ENCODE results near the gene EFHD1.

DNA sequence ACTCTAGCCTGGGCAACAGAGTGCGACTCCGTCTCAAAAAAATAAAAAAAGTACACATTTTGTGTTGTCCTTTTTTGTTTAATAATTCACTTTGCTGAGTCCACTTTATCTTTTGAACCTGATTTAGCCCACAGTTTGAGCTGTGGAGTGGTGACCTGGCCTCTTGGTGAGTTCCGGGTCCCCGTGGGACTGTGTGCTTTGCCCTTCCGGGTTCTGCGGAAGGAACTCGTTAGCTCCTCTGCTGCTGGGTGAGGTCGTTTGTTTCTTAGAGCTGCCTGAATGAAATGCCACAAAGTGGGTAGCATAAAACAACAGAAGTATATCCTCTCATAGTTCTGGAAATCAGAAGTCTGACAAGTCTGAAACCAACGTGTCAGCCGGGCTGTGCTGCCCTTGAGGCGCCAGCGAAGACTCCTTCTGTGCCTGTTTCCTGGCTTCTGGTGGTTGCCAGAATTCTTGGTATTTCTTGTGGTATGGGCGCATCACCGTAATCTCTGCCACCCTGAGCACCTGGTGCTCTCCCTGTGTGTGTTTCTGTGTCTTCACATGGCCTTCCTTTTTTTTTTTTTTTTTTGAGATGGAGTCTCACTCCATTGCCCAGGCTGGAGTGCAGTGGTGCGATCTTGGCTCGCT is 3.5 kb downstream of the EFHD1 start:
- TF ChIP-seq, protein P1, sequence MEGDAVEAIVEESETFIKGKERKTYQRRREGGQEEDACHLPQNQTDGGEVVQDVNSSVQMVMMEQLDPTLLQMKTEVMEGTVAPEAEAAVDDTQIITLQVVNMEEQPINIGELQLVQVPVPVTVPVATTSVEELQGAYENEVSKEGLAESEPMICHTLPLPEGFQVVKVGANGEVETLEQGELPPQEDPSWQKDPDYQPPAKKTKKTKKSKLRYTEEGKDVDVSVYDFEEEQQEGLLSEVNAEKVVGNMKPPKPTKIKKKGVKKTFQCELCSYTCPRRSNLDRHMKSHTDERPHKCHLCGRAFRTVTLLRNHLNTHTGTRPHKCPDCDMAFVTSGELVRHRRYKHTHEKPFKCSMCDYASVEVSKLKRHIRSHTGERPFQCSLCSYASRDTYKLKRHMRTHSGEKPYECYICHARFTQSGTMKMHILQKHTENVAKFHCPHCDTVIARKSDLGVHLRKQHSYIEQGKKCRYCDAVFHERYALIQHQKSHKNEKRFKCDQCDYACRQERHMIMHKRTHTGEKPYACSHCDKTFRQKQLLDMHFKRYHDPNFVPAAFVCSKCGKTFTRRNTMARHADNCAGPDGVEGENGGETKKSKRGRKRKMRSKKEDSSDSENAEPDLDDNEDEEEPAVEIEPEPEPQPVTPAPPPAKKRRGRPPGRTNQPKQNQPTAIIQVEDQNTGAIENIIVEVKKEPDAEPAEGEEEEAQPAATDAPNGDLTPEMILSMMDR (IDR thresholded peaks at IDR 0.05; ENCODE audit: insufficient read depth, low read length): no peak
- TF ChIP-seq, protein P2, sequence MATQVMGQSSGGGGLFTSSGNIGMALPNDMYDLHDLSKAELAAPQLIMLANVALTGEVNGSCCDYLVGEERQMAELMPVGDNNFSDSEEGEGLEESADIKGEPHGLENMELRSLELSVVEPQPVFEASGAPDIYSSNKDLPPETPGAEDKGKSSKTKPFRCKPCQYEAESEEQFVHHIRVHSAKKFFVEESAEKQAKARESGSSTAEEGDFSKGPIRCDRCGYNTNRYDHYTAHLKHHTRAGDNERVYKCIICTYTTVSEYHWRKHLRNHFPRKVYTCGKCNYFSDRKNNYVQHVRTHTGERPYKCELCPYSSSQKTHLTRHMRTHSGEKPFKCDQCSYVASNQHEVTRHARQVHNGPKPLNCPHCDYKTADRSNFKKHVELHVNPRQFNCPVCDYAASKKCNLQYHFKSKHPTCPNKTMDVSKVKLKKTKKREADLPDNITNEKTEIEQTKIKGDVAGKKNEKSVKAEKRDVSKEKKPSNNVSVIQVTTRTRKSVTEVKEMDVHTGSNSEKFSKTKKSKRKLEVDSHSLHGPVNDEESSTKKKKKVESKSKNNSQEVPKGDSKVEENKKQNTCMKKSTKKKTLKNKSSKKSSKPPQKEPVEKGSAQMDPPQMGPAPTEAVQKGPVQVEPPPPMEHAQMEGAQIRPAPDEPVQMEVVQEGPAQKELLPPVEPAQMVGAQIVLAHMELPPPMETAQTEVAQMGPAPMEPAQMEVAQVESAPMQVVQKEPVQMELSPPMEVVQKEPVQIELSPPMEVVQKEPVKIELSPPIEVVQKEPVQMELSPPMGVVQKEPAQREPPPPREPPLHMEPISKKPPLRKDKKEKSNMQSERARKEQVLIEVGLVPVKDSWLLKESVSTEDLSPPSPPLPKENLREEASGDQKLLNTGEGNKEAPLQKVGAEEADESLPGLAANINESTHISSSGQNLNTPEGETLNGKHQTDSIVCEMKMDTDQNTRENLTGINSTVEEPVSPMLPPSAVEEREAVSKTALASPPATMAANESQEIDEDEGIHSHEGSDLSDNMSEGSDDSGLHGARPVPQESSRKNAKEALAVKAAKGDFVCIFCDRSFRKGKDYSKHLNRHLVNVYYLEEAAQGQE (IDR thresholded peaks at IDR 0.05; ENCODE audit: insufficient replicate concordance, low read depth): no peak
- TF ChIP-seq POLR2AphosphoS5 (IDR thresholded peaks at IDR 0.05; ENCODE audit: low read depth): no peak
- TF ChIP-seq GABPA (IDR thresholded peaks at IDR 0.05; ENCODE audit: low read depth): no peak
- no peak for TF ChIP-seq SPI1 (IDR thresholded peaks at IDR 0.05; ENCODE audit: borderline replicate concordance, low read depth)
